DND-41 (cell line): ENCODE measurements around the gene COA1.

ENCODE experiments used
- CTCF ChIP-seq: IDR thresholded peaks from 2 replicates; pipeline ENCODE4 v1.5.1; 2012; ENCODE audit warnings: borderline replicate concordance, low read length, moderate library complexity, mild to moderate bottlenecking; ENCODE audit not compliant: poor library complexity, severe bottlenecking; ENCODE audit errors: extremely low read depth
- EZH2 ChIP-seq: IDR thresholded peaks from 3 replicates; pipeline ENCODE4 v1.6.1; 2012; ENCODE audit warnings: borderline replicate concordance, low read depth, mild to moderate bottlenecking, moderate library complexity, low read length, inconsistent platforms; ENCODE audit not compliant: severe bottlenecking

- TF ChIP-seq CTCF: no peak
- no peak for TF ChIP-seq EZH2
Measured at GRCh38 chr7:43761938-43762692, 32.8 kb upstream of the COA1 start.
